ENCODE measurements around the gene UBN2.

Gene UBN2

GRCh38 chr7:139286144-139286543 is 55.1 kb downstream of the UBN2 start:
- TF ChIP-seq CTCF (IDR thresholded peaks at IDR 0.05; ENCODE audit: insufficient read depth, missing control alignments): no peak
- no peak for FAIRE-seq
- DNase-seq (ENCODE audit: insufficient read length, low spot score): no peak

GRCh38 chr7:139292821-139293220 is 61.8 kb downstream of the UBN2 start:
- DNase-seq (ENCODE audit: insufficient read length, low spot score) (no peak), FAIRE-seq (no peak)
- TF ChIP-seq CTCF (IDR thresholded peaks at IDR 0.05; ENCODE audit: insufficient read depth, missing control alignments): no peak

- no peak for TF ChIP-seq CTCF (IDR thresholded peaks at IDR 0.05; ENCODE audit: insufficient read depth, missing control alignments)
- peak; percentile 41 for FAIRE-seq
- DNase-seq (ENCODE audit: insufficient read length, low spot score): no peak
Observed at GRCh38 chr7:139293534-139293933, 62.5 kb downstream of the UBN2 start.

GRCh38 chr7:139294241-139294640 is 63.2 kb downstream of the UBN2 start:
- FAIRE-seq: peak; percentile 94
- no peak for DNase-seq (ENCODE audit: insufficient read length, low spot score)

GRCh38 chr7:139294951-139295575 is 64.0 kb downstream of the UBN2 start:
- DNase-seq (ENCODE audit: insufficient read length, low spot score) (no peak), FAIRE-seq (peak; percentile 11)
- TF ChIP-seq CTCF (IDR thresholded peaks at IDR 0.05; ENCODE audit: insufficient read depth, missing control alignments): no peak

More at GRCh38 chr7:139294241-139294640, 63.2 kb downstream of the UBN2 start:
- TF ChIP-seq CTCF (IDR thresholded peaks at IDR 0.05; ENCODE audit: insufficient read depth, missing control alignments): no peak

GRCh38 chr7:139297795-139298194 is 66.8 kb downstream of the UBN2 start:
- no peak for TF ChIP-seq CTCF (IDR thresholded peaks at IDR 0.05; ENCODE audit: insufficient read depth, missing control alignments)
- DNase-seq (ENCODE audit: insufficient read length, low spot score) (no peak), FAIRE-seq (no peak)

- FAIRE-seq (no peak), DNase-seq (ENCODE audit: insufficient read length, low spot score) (no peak)
- TF ChIP-seq CTCF (IDR thresholded peaks at IDR 0.05; ENCODE audit: insufficient read depth, missing control alignments): no peak
Observed at GRCh38 chr7:139299296-139299695, 68.3 kb downstream of the UBN2 start.

Data from D721Med (cell line).